RWPE2 (cell line): Measurements from ENCODE around the gene LRCOL1.
A peak's percentile ranks its signal among the peaks of the same experiment; 100 is the strongest.

Experiments
- ATAC-seq: fragments of 200-7000 bp; cut with Tn5 transposase; 3 replicates; pipeline ENCODE4 v1.9.1; 2021; ENCODE audit warnings: low read depth
- DNase-seq: peaks from one replicate; pipeline ENCODE4 v3.0.0-alpha.2; 2020; ENCODE audit warnings: low spot score
- H3K27ac ChIP-seq: fragments of 450-650 bp; 2 replicates; pipeline ENCODE4 v1.5.1; 2017; ENCODE audit warnings: mild to moderate bottlenecking; ENCODE audit not compliant: poor library complexity, severe bottlenecking
- H3K27me3 ChIP-seq: fragments of 250-450 bp; sonication (Bioruptor Pico); 2 replicates; pipeline ENCODE4 v1.5.1; 2021; ENCODE audit warnings: mild to moderate bottlenecking, moderate library complexity; ENCODE audit not compliant: insufficient read depth, poor library complexity, severe bottlenecking
- H3K36me3 ChIP-seq: fragments of 250-450 bp; sonication (Bioruptor Pico); 2 replicates; pipeline ENCODE4 v1.5.1; 2020; ENCODE audit warnings: low read depth, mild to moderate bottlenecking, moderate library complexity
- H3K4me1 ChIP-seq: fragments of 250-450 bp; sonication (Bioruptor Pico); 2 replicates; pipeline ENCODE4 v1.5.1; 2021; ENCODE audit warnings: mild to moderate bottlenecking, moderate library complexity; ENCODE audit not compliant: insufficient read depth, poor library complexity, severe bottlenecking
- H3K4me3 ChIP-seq: fragments of 250-450 bp; sonication (Bioruptor Pico); 2 replicates; pipeline ENCODE4 v1.5.1; 2021; ENCODE audit warnings: mild to moderate bottlenecking, moderate library complexity; ENCODE audit not compliant: severe bottlenecking
- H3K9me3 ChIP-seq: fragments of 250-450 bp; sonication (Bioruptor Pico); 2 replicates; pipeline ENCODE4 v1.5.1; 2021; ENCODE audit warnings: mild to moderate bottlenecking, moderate library complexity; ENCODE audit not compliant: severe bottlenecking
- TF ChIP-seq, protein P1 (sequence below): fragments of 450-650 bp; IDR thresholded peaks from one replicate; pipeline ENCODE4 v1.5.1; 2017; ENCODE audit warnings: mild to moderate bottlenecking, moderate library complexity; ENCODE audit not compliant: poor library complexity, severe bottlenecking

Gene LRCOL1

DNA sequence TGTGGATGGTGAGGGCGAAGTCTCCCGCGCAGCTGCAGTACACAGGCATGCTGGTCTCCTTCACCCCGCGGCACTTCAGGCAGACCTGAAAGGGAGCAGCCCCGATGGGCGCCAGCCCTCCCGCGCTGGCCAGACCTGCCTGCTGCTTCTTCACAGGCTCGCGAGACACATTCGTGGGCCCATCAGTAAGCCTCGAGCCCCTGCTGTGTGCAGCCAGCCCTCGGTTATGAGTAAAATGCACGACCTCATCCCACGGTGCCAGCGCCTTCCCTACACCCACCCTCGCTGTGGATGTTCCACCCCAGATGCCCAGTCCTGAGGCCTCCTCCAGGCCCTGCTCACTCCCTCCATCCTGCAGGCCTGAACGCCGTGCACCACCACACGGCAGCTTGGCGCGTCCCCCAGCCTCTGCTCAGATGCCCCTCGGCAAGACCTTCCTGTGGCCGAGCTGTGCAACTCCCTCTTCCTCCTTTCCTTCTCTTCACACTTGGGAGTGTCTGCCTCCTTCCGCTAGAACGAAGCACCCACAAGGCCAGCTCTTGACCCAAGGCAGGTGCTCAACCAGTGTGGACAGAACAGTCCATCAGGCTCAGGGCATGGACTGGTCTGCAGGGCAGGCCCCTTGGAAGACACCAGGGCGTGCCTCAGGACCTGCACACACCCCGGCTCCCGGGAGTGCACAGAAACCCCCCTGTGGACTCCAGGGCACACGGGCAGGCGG is 14.7 kb upstream of the LRCOL1 start:
- TF ChIP-seq, protein P1, sequence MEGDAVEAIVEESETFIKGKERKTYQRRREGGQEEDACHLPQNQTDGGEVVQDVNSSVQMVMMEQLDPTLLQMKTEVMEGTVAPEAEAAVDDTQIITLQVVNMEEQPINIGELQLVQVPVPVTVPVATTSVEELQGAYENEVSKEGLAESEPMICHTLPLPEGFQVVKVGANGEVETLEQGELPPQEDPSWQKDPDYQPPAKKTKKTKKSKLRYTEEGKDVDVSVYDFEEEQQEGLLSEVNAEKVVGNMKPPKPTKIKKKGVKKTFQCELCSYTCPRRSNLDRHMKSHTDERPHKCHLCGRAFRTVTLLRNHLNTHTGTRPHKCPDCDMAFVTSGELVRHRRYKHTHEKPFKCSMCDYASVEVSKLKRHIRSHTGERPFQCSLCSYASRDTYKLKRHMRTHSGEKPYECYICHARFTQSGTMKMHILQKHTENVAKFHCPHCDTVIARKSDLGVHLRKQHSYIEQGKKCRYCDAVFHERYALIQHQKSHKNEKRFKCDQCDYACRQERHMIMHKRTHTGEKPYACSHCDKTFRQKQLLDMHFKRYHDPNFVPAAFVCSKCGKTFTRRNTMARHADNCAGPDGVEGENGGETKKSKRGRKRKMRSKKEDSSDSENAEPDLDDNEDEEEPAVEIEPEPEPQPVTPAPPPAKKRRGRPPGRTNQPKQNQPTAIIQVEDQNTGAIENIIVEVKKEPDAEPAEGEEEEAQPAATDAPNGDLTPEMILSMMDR: no peak
- Histone ChIP-seq H3K36me3 (peaks cover 36% of the 10 kb centered on the region), H3K27ac (no peak overlapping the region), H3K4me3 (no peak overlapping the region), H3K9me3 (no peaks in the 10 kb centered on the region), H3K4me1 (no peaks in the 10 kb centered on the region), H3K27me3 (peaks cover 4% of the 10 kb centered on the region)
- DNase-seq: no peak
- no peak for ATAC-seq

DNA sequence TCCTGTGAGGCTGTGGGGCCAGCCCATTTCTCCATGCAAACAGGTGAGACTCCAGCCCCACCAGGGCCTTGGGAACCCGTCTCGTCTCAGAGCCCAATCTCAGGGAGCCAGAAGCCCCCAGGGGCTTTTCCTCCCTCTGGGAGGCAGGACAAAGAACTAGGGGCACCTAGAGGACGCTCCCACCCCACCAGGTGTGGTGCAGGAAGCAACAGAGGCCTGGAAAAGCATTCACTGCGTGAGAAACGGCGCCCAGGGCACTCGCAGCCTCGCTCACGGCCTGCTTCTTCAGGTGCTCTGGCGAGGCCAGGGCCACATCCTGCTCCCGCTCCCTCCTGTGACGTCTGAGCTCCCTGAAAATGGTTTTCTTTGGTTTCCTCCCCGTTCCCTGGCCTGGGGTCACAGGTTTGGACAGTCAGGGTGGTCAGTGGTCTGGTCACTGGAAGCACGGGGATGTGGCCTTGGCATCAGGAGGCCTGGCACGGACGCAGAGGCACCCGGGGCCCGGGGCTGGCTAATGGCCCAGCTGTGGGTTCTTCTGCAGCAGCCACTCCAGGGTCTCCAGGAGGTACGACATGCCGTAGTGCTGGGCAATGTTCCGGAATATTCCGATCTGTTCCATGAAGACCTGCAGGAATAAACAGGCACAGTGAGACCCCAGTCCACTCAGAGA is 13.9 kb upstream of the LRCOL1 start:
- Histone ChIP-seq H3K27ac (no peak overlapping the region), H3K9me3 (no peaks in the 10 kb centered on the region), H3K27me3 (peaks cover 12% of the 10 kb centered on the region), H3K4me3 (no peak overlapping the region), H3K36me3 (peaks cover 28% of the 10 kb centered on the region), H3K4me1 (no peaks in the 10 kb centered on the region)
- ATAC-seq: no peak
- no peak for DNase-seq
- TF ChIP-seq, protein P1: no peak

DNA sequence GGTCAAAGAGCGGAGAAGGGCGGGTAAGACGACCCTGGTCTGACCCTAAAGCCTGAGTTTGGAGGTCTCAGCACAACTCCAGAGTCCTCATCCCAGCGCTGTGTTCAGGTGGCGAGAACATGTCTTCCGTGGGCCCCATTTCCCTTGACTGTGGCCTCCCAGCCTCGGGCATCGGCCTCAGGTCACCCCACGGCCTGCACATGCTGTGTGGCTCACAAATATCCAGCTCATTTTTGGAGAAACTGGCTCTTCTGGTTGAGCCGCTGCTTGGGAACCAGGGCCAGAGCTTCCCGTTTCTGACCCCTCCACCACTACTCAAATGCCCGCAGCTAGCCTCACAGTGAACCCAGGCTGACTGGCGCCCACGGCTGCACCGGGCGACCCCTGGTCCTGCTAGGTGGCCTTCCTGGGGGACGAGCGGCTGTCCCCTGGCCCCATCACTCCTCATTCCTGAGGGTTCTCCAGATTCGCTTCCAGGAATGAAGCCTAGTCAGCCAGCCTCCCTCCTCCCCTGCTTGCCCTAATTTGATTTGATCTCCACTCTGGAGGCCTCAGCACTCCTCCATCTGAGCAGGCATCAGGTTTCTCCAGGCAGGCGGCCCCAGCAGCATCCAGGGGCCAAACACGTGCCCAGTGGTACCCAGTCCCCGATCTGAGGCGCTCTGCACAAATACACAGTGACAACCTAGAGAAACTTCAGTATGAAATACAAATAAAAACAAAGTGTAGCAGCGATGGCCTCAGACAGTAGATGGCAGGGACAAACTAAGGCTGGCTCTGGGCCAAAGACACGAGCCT is 12.9 kb upstream of the LRCOL1 start:
- H3K36me3 ChIP-seq: peaks cover 28% of the 10 kb centered on the region

DNA sequence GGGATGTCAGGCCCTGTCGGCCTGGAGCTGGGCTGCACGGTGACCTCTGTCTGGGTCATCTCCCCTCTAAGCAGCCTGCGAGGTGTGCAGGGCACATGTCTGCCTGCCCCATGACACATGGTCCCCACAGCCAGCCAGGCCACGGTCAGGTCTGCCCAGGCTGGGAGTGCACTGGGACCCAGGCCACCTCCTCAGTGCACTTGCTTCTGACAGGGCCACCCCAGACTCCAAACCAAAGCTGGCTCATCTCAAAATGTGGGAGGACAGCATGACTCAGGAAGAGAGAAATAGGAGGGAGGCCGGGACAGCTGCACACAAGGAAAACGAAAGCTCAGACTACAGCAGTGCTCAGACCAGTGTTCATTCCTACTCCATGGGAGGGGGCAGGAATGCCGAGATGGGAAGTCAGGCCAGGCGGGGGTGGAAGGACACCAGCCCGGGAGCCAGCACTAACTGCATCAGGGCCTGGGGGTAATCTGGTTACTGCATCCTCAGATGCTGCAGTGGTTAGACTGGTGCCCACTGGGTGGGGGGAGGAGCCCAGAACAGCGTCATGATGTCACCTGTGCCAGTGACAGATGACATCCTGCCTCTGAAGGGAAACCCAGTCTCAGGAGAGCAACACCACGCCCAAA is 12.2 kb upstream of the LRCOL1 start:
- DNase-seq (no peak), ATAC-seq (peak; percentile 50)
- Histone ChIP-seq H3K4me3 (no peak overlapping the region), H3K9me3 (no peaks in the 10 kb centered on the region), H3K27me3 (peaks cover 22% of the 10 kb centered on the region), H3K4me1 (no peaks in the 10 kb centered on the region), H3K27ac (no peak overlapping the region), H3K36me3 (peaks cover 23% of the 10 kb centered on the region)
- TF ChIP-seq, protein P1: no peak

More for the DNA sequence above, 12.9 kb upstream of the LRCOL1 start:
- H3K27ac ChIP-seq: no peak overlapping the region
- ATAC-seq: no peak
- no peak overlapping the region for H3K4me3 ChIP-seq
- H3K27me3 ChIP-seq: peaks cover 15% of the 10 kb centered on the region
- DNase-seq: no peak
- H3K4me1 ChIP-seq: no peaks in the 10 kb centered on the region
- TF ChIP-seq, protein P1: no peak
- no peaks in the 10 kb centered on the region for H3K9me3 ChIP-seq
